G401 (cell line): ENCODE measurements around the gene KCNJ10. TPM values are rescaled to one million over a fixed set of nuclear protein-coding genes. Genes with fewer than 3 reads are reported as not detected.

ENCODE experiments used
- DNase-seq: peaks from one replicate; pipeline ENCODE4 v3.0.0-alpha.2; 2015; ENCODE audit warnings: low spot score
- in situ Hi-C: cut with HindIII; loops from 2 replicates; pipeline ENCODE4 v1.10.0; 2016; ENCODE audit warnings: low sequenced_read_pairs, mixed read lengths
- total RNA-seq: library from RNA; depleted of rRNA; stranded (reverse); fragments of >200 nt; shearing (Covaris generic); gene quantifications from 2 replicates; pipeline ENCODE4 v1.2.3, GENCODE V29; 2014

KCNJ10 gene
- total RNA-seq, 1 experiment from 2014 or later, result not detected

- in situ Hi-C loops, result no loop called here
- DNase-seq, result no peak
Measured at GRCh38 chr1:159980786-159981185, 89.2 kb downstream of the KCNJ10 start.

- DNase-seq, result no peak
- in situ Hi-C loops, result no loop called here
Measured at GRCh38 chr1:159980076-159980475, 89.9 kb downstream of the KCNJ10 start.

- no peak for DNase-seq
- in situ Hi-C loops, result no loop called here
Measured at GRCh38 chr1:159979257-159979656, 90.7 kb downstream of the KCNJ10 start.

- in situ Hi-C loops, result no loop called here
- no peak for DNase-seq
Measured at GRCh38 chr1:159978107-159978398, 91.9 kb downstream of the KCNJ10 start.

- in situ Hi-C loops, result no loop called here
- DNase-seq, result no peak
Measured at GRCh38 chr1:159977364-159978106, 92.4 kb downstream of the KCNJ10 start.

- no peak for DNase-seq
- in situ Hi-C loops, result no loop called here
Measured at GRCh38 chr1:159974350-159974965, 95.5 kb downstream of the KCNJ10 start.

GRCh38 chr1:159973350-159973940, 96.5 kb downstream of the KCNJ10 start:
- in situ Hi-C loops, result no loop called here
- DNase-seq, result no peak

- in situ Hi-C loops, result no loop called here
- DNase-seq, result no peak
Measured at GRCh38 chr1:159972443-159973205, 97.3 kb downstream of the KCNJ10 start.

- no peak for DNase-seq
- in situ Hi-C loops, result no loop called here
Measured at GRCh38 chr1:159970932-159971342, 99.0 kb downstream of the KCNJ10 start.

GRCh38 chr1:159968901-159969300, 101.1 kb downstream of the KCNJ10 start:
- no peak for DNase-seq
- in situ Hi-C loops, result loop anchor here (5.0 kb wide), 1 partner anchor 38 kb away; no protein-coding TSS in a partner anchor

GRCh38 chr1:159965263-159965662, 104.7 kb downstream of the KCNJ10 start:
- in situ Hi-C loops, result loop anchor here (5.0 kb wide), 1 partner anchor 42 kb away; no protein-coding TSS in a partner anchor
- DNase-seq, result no peak

GRCh38 chr1:159964144-159964543, 105.8 kb downstream of the KCNJ10 start:
- DNase-seq, result no peak
- in situ Hi-C loops, result no loop called here

- in situ Hi-C loops, result no loop called here
- no peak for DNase-seq
Measured at GRCh38 chr1:159962176-159962575, 107.8 kb downstream of the KCNJ10 start.

GRCh38 chr1:159961636-159962035, 108.3 kb downstream of the KCNJ10 start:
- no peak for DNase-seq
- in situ Hi-C loops, result no loop called here

GRCh38 chr1:159960721-159961381, 109.1 kb downstream of the KCNJ10 start:
- DNase-seq, result no peak
- in situ Hi-C loops, result no loop called here

- DNase-seq, result no peak
- in situ Hi-C loops, result no loop called here
Measured at GRCh38 chr1:159959451-159959850, 110.5 kb downstream of the KCNJ10 start.

- in situ Hi-C loops, result no loop called here
- DNase-seq, result no peak
Measured at GRCh38 chr1:159958719-159959380, 111.1 kb downstream of the KCNJ10 start.

GRCh38 chr1:159957824-159958268, 112.1 kb downstream of the KCNJ10 start:
- DNase-seq, result peak; percentile 75
- in situ Hi-C loops, result no loop called here

- in situ Hi-C loops, result no loop called here
- no peak for DNase-seq
Measured at GRCh38 chr1:159955456-159955855, 114.5 kb downstream of the KCNJ10 start.
